GM23338 (cell line): ENCODE results near the gene IRX5. TPM values are rescaled to one million over a fixed set of nuclear protein-coding genes. Genes with fewer than 3 reads are reported as not detected.

ENCODE experiments used
- ATAC-seq: fragments of 200-7000 bp; cut with Tn5 transposase; 3 replicates; pipeline ENCODE4 v1.9.1; 2020
- DNase-seq: peaks from one replicate; pipeline ENCODE4 v3.0.0-alpha.2; 2015; ENCODE audit warnings: low spot score
- H2AFZ ChIP-seq: fragments of 200-600 bp; sonication (generic); 2 replicates; pipeline ENCODE4 v1.8.0; 2016; ENCODE audit warnings: antibody characterized with exemption, mild to moderate bottlenecking, moderate library complexity
- H3F3A ChIP-seq: fragments of 200-600 bp; sonication (generic); replicated peaks from 2 replicates; pipeline ENCODE4 v1.8.0; 2017; ENCODE audit warnings: antibody characterized with exemption, mixed run types, low read depth
- H3K27ac ChIP-seq: fragments of 200-600 bp; sonication (generic); 2 replicates; pipeline ENCODE4 v1.6.1; 2016; ENCODE audit warnings: low read depth
- H3K27me3 ChIP-seq: fragments of 200-600 bp; sonication (generic); 2 replicates; pipeline ENCODE4 v1.8.0; 2016; ENCODE audit warnings: mild to moderate bottlenecking, mixed run types, moderate library complexity; ENCODE audit not compliant: insufficient read depth
- H3K36me3 ChIP-seq: fragments of 200-600 bp; sonication (generic); 2 replicates; pipeline ENCODE4 v1.8.0; 2016; ENCODE audit warnings: mild to moderate bottlenecking; ENCODE audit not compliant: insufficient read depth
- H3K4me1 ChIP-seq: fragments of 200-600 bp; sonication (generic); 2 replicates; pipeline ENCODE4 v1.8.0; 2016; ENCODE audit warnings: mild to moderate bottlenecking, moderate library complexity; ENCODE audit not compliant: insufficient read depth
- H3K4me2 ChIP-seq: fragments of 200-600 bp; sonication (generic); 2 replicates; pipeline ENCODE4 v1.7.1; 2017; ENCODE audit warnings: mixed run types
- H3K4me3 ChIP-seq: fragments of 200-600 bp; sonication (generic); 2 replicates; pipeline ENCODE4 v1.6.1; 2016; ENCODE audit warnings: mixed run types
- H3K79me2 ChIP-seq: fragments of 200-600 bp; sonication (generic); replicated peaks from 2 replicates; pipeline ENCODE4 v1.8.0; 2017; ENCODE audit warnings: mild to moderate bottlenecking; ENCODE audit not compliant: insufficient read depth
- H3K9me2 ChIP-seq: fragments of 200-600 bp; sonication (generic); 2 replicates; pipeline ENCODE4 v1.8.0; 2017; ENCODE audit not compliant: insufficient read depth
- H4K20me1 ChIP-seq: fragments of 200-600 bp; sonication (generic); replicated peaks from 2 replicates; pipeline ENCODE4 v1.8.0; 2017; ENCODE audit warnings: mild to moderate bottlenecking; ENCODE audit not compliant: insufficient read depth
- H3K27ac Mint-ChIP-seq: 2 replicates; pipeline ENCODE4 v1.8.0; 2020; ENCODE audit warnings: inconsistent platforms, mild to moderate bottlenecking, moderate library complexity, mixed read lengths
- H3K27me3 Mint-ChIP-seq: 3 replicates; pipeline ENCODE4 v1.8.0; 2022; ENCODE audit warnings: low read depth, mild to moderate bottlenecking, moderate library complexity, mixed read lengths, inconsistent platforms; ENCODE audit not compliant: insufficient read depth, poor library complexity
- H3K36me3 Mint-ChIP-seq: 3 replicates; pipeline ENCODE4 v1.8.0; 2021; ENCODE audit warnings: low read depth, mild to moderate bottlenecking, inconsistent platforms, moderate library complexity, mixed read lengths
- H3K4me1 Mint-ChIP-seq: 3 replicates; pipeline ENCODE4 v1.8.0; 2020; ENCODE audit warnings: mild to moderate bottlenecking, inconsistent platforms, mixed read lengths
- H3K4me3 Mint-ChIP-seq: 3 replicates; pipeline ENCODE4 v1.8.0; 2021; ENCODE audit warnings: moderate library complexity, mild to moderate bottlenecking, inconsistent platforms, mixed read lengths
- H3K9me3 Mint-ChIP-seq: 3 replicates; pipeline ENCODE4 v1.8.0; 2020; ENCODE audit warnings: moderate library complexity, mild to moderate bottlenecking, inconsistent platforms, mixed read lengths
- CREB1 ChIP-seq: fragments of 250-450 bp; sonication (Bioruptor Pico); IDR thresholded peaks from 2 replicates; pipeline ENCODE4 v1.5.0; 2020; ENCODE audit warnings: low read depth, mild to moderate bottlenecking, moderate library complexity
- EZH2phosphoT487 ChIP-seq: fragments of 200-600 bp; sonication (generic); IDR thresholded peaks from one replicate; pipeline ENCODE4 v1.8.1; 2018; ENCODE audit warnings: antibody characterized with exemption; ENCODE audit not compliant: unreplicated experiment
- JUNB ChIP-seq: IDR thresholded peaks from one replicate; pipeline ENCODE4 v1.6.1; 2016; ENCODE audit warnings: antibody characterized with exemption; ENCODE audit not compliant: unreplicated experiment
- NANOG ChIP-seq: IDR thresholded peaks from 2 replicates; pipeline ENCODE4 v1.6.1; 2016; ENCODE audit warnings: antibody characterized with exemption, borderline replicate concordance
- POLR2AphosphoS5 ChIP-seq: IDR thresholded peaks from 2 replicates; pipeline ENCODE4 v1.6.1; 2016; ENCODE audit warnings: antibody characterized with exemption, low read depth
- STAT1 ChIP-seq: IDR thresholded peaks from one replicate; pipeline ENCODE4 v1.6.1; 2016; ENCODE audit warnings: antibody characterized with exemption; ENCODE audit not compliant: unreplicated experiment
- ZNF114 ChIP-seq: fragments of 250-450 bp; sonication (Bioruptor Pico); IDR thresholded peaks from 2 replicates; pipeline ENCODE4 v1.5.0; 2020; ENCODE audit warnings: mild to moderate bottlenecking, moderate library complexity
- ZNF331 ChIP-seq: fragments of 250-450 bp; sonication (Bioruptor Pico); IDR thresholded peaks from 2 replicates; pipeline ENCODE4 v1.5.0; 2020; ENCODE audit warnings: low read depth, mild to moderate bottlenecking, moderate library complexity
- polyA plus RNA-seq: library from polyadenylated mRNA; unstranded; fragments of >200 nt; fragmentation: Nextera tagmentation; extraction: Ambion mirVana; gene quantifications from 2 replicates; pipeline ENCODE4 v1.2.1, GENCODE V29; 2016
- total RNA-seq: library from RNA; depleted of rRNA; stranded (reverse); fragments of >200 nt; shearing (Covaris generic); gene quantifications from 2 replicates; pipeline ENCODE4 v1.2.3, GENCODE V29; 2014
- TF ChIP-seq, protein P1 (sequence below): fragments of 250-450 bp; sonication (Bioruptor Pico); IDR thresholded peaks from 2 replicates; pipeline ENCODE4 v1.5.0; 2020; ENCODE audit warnings: mild to moderate bottlenecking, moderate library complexity
- TF ChIP-seq, protein P2 (sequence below), 2 experiments: fragments of 200-600 bp in 1 of 2; sonication (generic) in 1 of 2; conservative IDR thresholded peaks; 2 replicates each; pipeline versions ENCODE4 v1.5.1 to v1.6.1; 2016 to 2017; ENCODE audit warnings: antibody characterized with exemption in 2 of 2, low read depth in 2 of 2, mild to moderate bottlenecking in 2 of 2, moderate library complexity in 1 of 2
- TF ChIP-seq, protein P3 (sequence below): IDR thresholded peaks from one replicate; pipeline ENCODE4 v1.6.1; 2018; ENCODE audit warnings: antibody characterized with exemption; ENCODE audit not compliant: unreplicated experiment

IRX5 gene
- total and polyA plus RNA-seq, 2 experiments from 2014 or later = 0.07 to 0.39 TPM

DNA sequence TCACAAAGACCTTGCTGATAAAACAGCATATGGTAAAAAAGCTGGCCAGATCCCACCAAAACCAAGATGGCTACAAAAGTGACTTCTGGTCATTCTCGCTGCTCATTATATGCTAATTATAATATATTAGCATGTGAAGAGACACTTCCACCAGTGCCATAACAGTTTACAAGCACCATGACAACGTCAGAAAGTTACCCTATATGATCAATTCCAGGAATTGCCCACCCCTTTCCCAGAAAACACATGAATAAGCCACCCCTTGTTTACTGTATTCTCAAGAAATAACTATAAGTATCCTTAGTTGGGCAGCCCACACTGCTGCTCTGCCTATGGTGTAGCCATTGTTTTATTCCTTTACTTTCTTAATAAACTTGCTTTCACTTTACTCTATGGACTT is 44.6 kb upstream of the IRX5 start:
- H3K9me3 Mint-ChIP-seq = peaks cover 6% of the 10 kb centered on the region; the same call in 1 of the 3 replicates
- Histone ChIP-seq H2AFZ (no peak overlapping the region), H3K4me1 (no peaks in the 10 kb centered on the region), H3K4me3 (no peak overlapping the region), H3K79me2 (no peaks in the 10 kb centered on the region), H3K27me3 (no peaks in the 10 kb centered on the region), H4K20me1 (no peaks in the 10 kb centered on the region), H3F3A (no peaks in the 10 kb centered on the region), H3K9me2 (0 out of 2 replicates have a peak, but pooled peaks cover 2% of the 10 kb centered on the region), H3K36me3 (no peaks in the 10 kb centered on the region), H3K27ac (no peak overlapping the region), H3K4me2 (no peak overlapping the region)
- DNase-seq = no peak
- no peak overlapping the region for H3K4me3 Mint-ChIP-seq
- H3K27ac Mint-ChIP-seq = no peak overlapping the region
- peaks cover 3% of the 10 kb centered on the region for H3K27me3 Mint-ChIP-seq
- ATAC-seq = no peak
- H3K4me1 Mint-ChIP-seq = no peaks in the 10 kb centered on the region
- TF ChIP-seq, protein P1, sequence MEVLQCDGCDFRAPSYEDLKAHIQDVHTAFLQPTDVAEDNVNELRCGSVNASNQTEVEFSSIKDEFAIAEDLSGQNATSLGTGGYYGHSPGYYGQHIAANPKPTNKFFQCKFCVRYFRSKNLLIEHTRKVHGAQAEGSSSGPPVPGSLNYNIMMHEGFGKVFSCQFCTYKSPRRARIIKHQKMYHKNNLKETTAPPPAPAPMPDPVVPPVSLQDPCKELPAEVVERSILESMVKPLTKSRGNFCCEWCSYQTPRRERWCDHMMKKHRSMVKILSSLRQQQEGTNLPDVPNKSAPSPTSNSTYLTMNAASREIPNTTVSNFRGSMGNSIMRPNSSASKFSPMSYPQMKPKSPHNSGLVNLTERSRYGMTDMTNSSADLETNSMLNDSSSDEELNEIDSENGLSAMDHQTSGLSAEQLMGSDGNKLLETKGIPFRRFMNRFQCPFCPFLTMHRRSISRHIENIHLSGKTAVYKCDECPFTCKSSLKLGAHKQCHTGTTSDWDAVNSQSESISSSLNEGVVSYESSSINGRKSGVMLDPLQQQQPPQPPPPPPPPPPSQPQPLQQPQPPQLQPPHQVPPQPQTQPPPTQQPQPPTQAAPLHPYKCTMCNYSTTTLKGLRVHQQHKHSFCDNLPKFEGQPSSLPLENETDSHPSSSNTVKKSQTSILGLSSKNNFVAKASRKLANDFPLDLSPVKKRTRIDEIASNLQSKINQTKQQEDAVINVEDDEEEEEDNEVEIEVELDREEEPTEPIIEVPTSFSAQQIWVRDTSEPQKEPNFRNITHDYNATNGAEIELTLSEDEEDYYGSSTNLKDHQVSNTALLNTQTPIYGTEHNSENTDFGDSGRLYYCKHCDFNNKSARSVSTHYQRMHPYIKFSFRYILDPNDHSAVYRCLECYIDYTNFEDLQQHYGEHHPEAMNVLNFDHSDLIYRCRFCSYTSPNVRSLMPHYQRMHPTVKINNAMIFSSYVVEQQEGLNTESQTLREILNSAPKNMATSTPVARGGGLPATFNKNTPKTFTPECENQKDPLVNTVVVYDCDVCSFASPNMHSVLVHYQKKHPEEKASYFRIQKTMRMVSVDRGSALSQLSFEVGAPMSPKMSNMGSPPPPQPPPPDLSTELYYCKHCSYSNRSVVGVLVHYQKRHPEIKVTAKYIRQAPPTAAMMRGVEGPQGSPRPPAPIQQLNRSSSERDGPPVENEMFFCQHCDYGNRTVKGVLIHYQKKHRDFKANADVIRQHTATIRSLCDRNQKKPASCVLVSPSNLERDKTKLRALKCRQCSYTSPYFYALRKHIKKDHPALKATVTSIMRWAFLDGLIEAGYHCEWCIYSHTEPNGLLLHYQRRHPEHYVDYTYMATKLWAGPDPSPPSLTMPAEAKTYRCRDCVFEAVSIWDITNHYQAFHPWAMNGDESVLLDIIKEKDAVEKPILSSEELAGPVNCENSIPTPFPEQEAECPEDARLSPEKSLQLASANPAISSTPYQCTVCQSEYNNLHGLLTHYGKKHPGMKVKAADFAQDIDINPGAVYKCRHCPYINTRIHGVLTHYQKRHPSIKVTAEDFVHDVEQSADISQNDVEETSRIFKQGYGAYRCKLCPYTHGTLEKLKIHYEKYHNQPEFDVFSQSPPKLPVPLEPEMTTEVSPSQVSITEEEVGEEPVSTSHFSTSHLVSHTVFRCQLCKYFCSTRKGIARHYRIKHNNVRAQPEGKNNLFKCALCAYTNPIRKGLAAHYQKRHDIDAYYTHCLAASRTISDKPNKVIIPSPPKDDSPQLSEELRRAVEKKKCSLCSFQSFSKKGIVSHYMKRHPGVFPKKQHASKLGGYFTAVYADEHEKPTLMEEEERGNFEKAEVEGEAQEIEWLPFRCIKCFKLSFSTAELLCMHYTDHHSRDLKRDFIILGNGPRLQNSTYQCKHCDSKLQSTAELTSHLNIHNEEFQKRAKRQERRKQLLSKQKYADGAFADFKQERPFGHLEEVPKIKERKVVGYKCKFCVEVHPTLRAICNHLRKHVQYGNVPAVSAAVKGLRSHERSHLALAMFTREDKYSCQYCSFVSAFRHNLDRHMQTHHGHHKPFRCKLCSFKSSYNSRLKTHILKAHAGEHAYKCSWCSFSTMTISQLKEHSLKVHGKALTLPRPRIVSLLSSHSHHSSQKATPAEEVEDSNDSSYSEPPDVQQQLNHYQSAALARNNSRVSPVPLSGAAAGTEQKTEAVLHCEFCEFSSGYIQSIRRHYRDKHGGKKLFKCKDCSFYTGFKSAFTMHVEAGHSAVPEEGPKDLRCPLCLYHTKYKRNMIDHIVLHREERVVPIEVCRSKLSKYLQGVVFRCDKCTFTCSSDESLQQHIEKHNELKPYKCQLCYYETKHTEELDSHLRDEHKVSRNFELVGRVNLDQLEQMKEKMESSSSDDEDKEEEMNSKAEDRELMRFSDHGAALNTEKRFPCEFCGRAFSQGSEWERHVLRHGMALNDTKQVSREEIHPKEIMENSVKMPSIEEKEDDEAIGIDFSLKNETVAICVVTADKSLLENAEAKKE (CRISPR knock-in tag) = no peak
- no peak for TF ChIP-seq STAT1
- no peak for TF ChIP-seq EZH2phosphoT487
- TF ChIP-seq NANOG = no peak
- no peak for TF ChIP-seq JUNB
- TF ChIP-seq, protein P2, sequence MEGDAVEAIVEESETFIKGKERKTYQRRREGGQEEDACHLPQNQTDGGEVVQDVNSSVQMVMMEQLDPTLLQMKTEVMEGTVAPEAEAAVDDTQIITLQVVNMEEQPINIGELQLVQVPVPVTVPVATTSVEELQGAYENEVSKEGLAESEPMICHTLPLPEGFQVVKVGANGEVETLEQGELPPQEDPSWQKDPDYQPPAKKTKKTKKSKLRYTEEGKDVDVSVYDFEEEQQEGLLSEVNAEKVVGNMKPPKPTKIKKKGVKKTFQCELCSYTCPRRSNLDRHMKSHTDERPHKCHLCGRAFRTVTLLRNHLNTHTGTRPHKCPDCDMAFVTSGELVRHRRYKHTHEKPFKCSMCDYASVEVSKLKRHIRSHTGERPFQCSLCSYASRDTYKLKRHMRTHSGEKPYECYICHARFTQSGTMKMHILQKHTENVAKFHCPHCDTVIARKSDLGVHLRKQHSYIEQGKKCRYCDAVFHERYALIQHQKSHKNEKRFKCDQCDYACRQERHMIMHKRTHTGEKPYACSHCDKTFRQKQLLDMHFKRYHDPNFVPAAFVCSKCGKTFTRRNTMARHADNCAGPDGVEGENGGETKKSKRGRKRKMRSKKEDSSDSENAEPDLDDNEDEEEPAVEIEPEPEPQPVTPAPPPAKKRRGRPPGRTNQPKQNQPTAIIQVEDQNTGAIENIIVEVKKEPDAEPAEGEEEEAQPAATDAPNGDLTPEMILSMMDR (conservative IDR thresholded peaks at IDR 0.05; ENCODE audit: low read depth in 2 of 2) = no peak
- no peak for TF ChIP-seq ZNF331 (CRISPR knock-in tag)
- TF ChIP-seq ZNF114 (CRISPR knock-in tag) = no peak
- no peak for TF ChIP-seq CREB1
- no peak for TF ChIP-seq POLR2AphosphoS5
- TF ChIP-seq, protein P3, sequence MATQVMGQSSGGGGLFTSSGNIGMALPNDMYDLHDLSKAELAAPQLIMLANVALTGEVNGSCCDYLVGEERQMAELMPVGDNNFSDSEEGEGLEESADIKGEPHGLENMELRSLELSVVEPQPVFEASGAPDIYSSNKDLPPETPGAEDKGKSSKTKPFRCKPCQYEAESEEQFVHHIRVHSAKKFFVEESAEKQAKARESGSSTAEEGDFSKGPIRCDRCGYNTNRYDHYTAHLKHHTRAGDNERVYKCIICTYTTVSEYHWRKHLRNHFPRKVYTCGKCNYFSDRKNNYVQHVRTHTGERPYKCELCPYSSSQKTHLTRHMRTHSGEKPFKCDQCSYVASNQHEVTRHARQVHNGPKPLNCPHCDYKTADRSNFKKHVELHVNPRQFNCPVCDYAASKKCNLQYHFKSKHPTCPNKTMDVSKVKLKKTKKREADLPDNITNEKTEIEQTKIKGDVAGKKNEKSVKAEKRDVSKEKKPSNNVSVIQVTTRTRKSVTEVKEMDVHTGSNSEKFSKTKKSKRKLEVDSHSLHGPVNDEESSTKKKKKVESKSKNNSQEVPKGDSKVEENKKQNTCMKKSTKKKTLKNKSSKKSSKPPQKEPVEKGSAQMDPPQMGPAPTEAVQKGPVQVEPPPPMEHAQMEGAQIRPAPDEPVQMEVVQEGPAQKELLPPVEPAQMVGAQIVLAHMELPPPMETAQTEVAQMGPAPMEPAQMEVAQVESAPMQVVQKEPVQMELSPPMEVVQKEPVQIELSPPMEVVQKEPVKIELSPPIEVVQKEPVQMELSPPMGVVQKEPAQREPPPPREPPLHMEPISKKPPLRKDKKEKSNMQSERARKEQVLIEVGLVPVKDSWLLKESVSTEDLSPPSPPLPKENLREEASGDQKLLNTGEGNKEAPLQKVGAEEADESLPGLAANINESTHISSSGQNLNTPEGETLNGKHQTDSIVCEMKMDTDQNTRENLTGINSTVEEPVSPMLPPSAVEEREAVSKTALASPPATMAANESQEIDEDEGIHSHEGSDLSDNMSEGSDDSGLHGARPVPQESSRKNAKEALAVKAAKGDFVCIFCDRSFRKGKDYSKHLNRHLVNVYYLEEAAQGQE = no peak
- H3K36me3 Mint-ChIP-seq = no peaks in the 10 kb centered on the region; the same call in 1 of the 3 replicates
